CD14-positive monocyte (primary cell): ENCODE data around the gene TP53TG5. TPM values are rescaled to one million over a fixed set of nuclear protein-coding genes. Genes with fewer than 3 reads are reported as not detected.

Experiments
- DNase-seq, 3 donors: peaks; one replicate each; pipeline ENCODE4 v3.0.0-alpha.2; 2011 to 2022
- H2AFZ ChIP-seq: 2 replicates; pipeline ENCODE4 v1.6.0; 2012; ENCODE audit warnings: mild to moderate bottlenecking, low read depth, low read length, inconsistent platforms; ENCODE audit not compliant: insufficient read depth, poor library complexity, severe bottlenecking
- H3K27ac ChIP-seq, 2 donors: 1 replicate in 1 of 2; 2 replicates in 1 of 2; pipeline ENCODE4 v1.5.1; 2012 to 2013; ENCODE audit warnings: low read length in 2 of 2, control low read depth in 1 of 2, inconsistent platforms in 1 of 2, low read depth in 1 of 2, mild to moderate bottlenecking in 1 of 2
- H3K27me3 ChIP-seq, 2 donors: one replicate each; pipeline versions ENCODE4 v1.6.0 to v1.6.1; 2011 to 2013; ENCODE audit warnings: low read length in 2 of 2; ENCODE audit not compliant: control insufficient read depth in 2 of 2, insufficient read depth in 2 of 2
- H3K36me3 ChIP-seq, 2 donors: replicated peaks in 1 of 2; 1 replicate in 1 of 2; 2 replicates in 1 of 2; pipeline versions ENCODE4 v1.5.1 to v1.6.1; 2012 to 2013; ENCODE audit warnings: low read length in 2 of 2, control low read depth in 1 of 2, inconsistent platforms in 1 of 2, mild to moderate bottlenecking in 1 of 2; ENCODE audit not compliant: insufficient read depth in 2 of 2, control insufficient read depth in 1 of 2
- H3K4me1 ChIP-seq, 2 donors: 1 replicate in 1 of 2; 2 replicates in 1 of 2; pipeline versions ENCODE4 v1.5.1 to v1.6.1; 2012 to 2013; ENCODE audit warnings: low read length in 2 of 2, control low read depth in 1 of 2, inconsistent platforms in 1 of 2, mild to moderate bottlenecking in 1 of 2, moderate library complexity in 1 of 2; ENCODE audit not compliant: insufficient read depth in 2 of 2, control insufficient read depth in 1 of 2
- H3K4me2 ChIP-seq: replicated peaks from 2 replicates; pipeline ENCODE3; 2012; ENCODE audit warnings: low read length, moderate library complexity, mild to moderate bottlenecking; ENCODE audit not compliant: poor library complexity, severe bottlenecking; ENCODE audit errors: extremely low read depth
- H3K4me3 ChIP-seq, 3 experiments: fragments of 200-600 bp in 1 of 3; sonication (generic) in 1 of 3; replicated peaks in 1 of 3; 1 replicate in 2 of 3; 2 replicates in 1 of 3; pipeline ENCODE4 v1.5.1; 2011 to 2013; ENCODE audit warnings: low read length in 3 of 3, mild to moderate bottlenecking in 3 of 3, control low read depth in 2 of 3, low read depth in 2 of 3, inconsistent platforms in 1 of 3, moderate library complexity in 1 of 3
- H3K79me2 ChIP-seq: 2 replicates; pipeline ENCODE4 v1.6.0; 2012; ENCODE audit warnings: mild to moderate bottlenecking, control low read depth, inconsistent platforms, low read length, moderate library complexity; ENCODE audit not compliant: insufficient read depth
- H3K9ac ChIP-seq: 2 replicates; pipeline ENCODE4 v1.6.0; 2017; ENCODE audit warnings: low read length, mild to moderate bottlenecking; ENCODE audit not compliant: insufficient read depth, poor library complexity, severe bottlenecking
- H3K9me3 ChIP-seq, 2 donors: replicated peaks in 1 of 2; 1 replicate in 1 of 2; 2 replicates in 1 of 2; pipeline versions ENCODE4 v1.5.1 to v1.6.1; 2012 to 2013; ENCODE audit warnings: low read length in 2 of 2, control low read depth in 1 of 2; ENCODE audit not compliant: control insufficient read depth in 1 of 2, insufficient read depth in 1 of 2
- H4K20me1 ChIP-seq: 2 replicates; pipeline ENCODE4 v1.6.0; 2012; ENCODE audit warnings: mild to moderate bottlenecking, low read length, control low read depth, moderate library complexity; ENCODE audit not compliant: insufficient read depth
- H3K27ac Mint-ChIP-seq, 7 donors: one replicate each; pipeline ENCODE4 v1.8.0; 2020; ENCODE audit warnings: mild to moderate bottlenecking in 7 of 7, mixed read lengths in 7 of 7, moderate library complexity in 6 of 7, inconsistent platforms in 2 of 7
- H3K27me3 Mint-ChIP-seq, 3 donors: one replicate each; pipeline ENCODE4 v1.8.0; 2021 to 2022; ENCODE audit warnings: low read depth in 3 of 3, mild to moderate bottlenecking in 3 of 3, mixed read lengths in 3 of 3, moderate library complexity in 3 of 3, inconsistent platforms in 1 of 3
- H3K36me3 Mint-ChIP-seq, 2 donors: one replicate each; pipeline ENCODE4 v1.8.0; 2020; ENCODE audit warnings: mixed read lengths in 2 of 2, inconsistent platforms in 1 of 2, mild to moderate bottlenecking in 1 of 2
- H3K4me1 Mint-ChIP-seq: one replicate; pipeline ENCODE4 v1.8.0; 2020; ENCODE audit warnings: mild to moderate bottlenecking, mixed read lengths
- H3K4me3 Mint-ChIP-seq, 2 donors: one replicate each; pipeline ENCODE4 v1.8.0; 2020; ENCODE audit warnings: mild to moderate bottlenecking in 2 of 2, mixed read lengths in 2 of 2, moderate library complexity in 1 of 2
- H3K9me3 Mint-ChIP-seq, 7 donors: one replicate each; pipeline ENCODE4 v1.8.0; 2020 to 2022; ENCODE audit warnings: mixed read lengths in 7 of 7, mild to moderate bottlenecking in 6 of 7, moderate library complexity in 6 of 7, inconsistent platforms in 2 of 7
- CTCF ChIP-seq: fragments of 200-600 bp; IDR thresholded peaks from one replicate; pipeline ENCODE4 v1.8.0; 2022; ENCODE audit warnings: antibody characterized with exemption, mild to moderate bottlenecking
- WGBS: methylation state at CpG from one replicate; pipeline ENCODE4 v1.1.5; 2013; ENCODE audit warnings: missing lambda C conversion rate; ENCODE audit not compliant: insufficient coverage; 5-methylcytosine and 5-hydroxymethylcytosine counted together
- intact Hi-C, 2 donors: fragments of 100-400 bp; cut with micrococcal nuclease; formaldehyde crosslinking; loops; one replicate each; pipeline versions ENCODE4 v1.15.0 to v1.15.1; 2023
- polyA plus RNA-seq, 3 donors: library from polyadenylated mRNA; depleted of rRNA in 1 of 3; unstranded in 2 of 3; stranded (reverse) in 1 of 3; fragments of 300-500 nt in 2 of 3; fragments of >200 nt in 1 of 3; fragmentation: Illumina TruSeq in 2 of 3; gene quantifications; 1 replicate in 2 of 3; 2 replicates in 1 of 3; pipeline ENCODE4 v1.2.3, GENCODE V29; 2012 to 2021

Gene TP53TG5
- polyA plus RNA-seq, 3 donors: 0.11 TPM; not detected in 2

GRCh38 chr20:45390931-45391330 lies 12.8 kb upstream of the TP53TG5 start:
- no peak for TF ChIP-seq CTCF
- intact Hi-C loops: no loop called here
- no peak overlapping the region for H3K4me3 ChIP-seq
- H4K20me1 ChIP-seq: no peaks in the 10 kb centered on the region
- no peak overlapping the region for H3K27ac ChIP-seq
- peaks cover 0 to 3% (median 0%) of the 10 kb centered on the region in 7 donors for H3K9me3 Mint-ChIP-seq
- no peak overlapping the region for H3K4me2 ChIP-seq
- H3K9me3 ChIP-seq: no peaks in the 10 kb centered on the region
- no peaks in the 10 kb centered on the region for H3K27me3 ChIP-seq
- peaks cover 0 to 1% of the 10 kb centered on the region in 2 donors for H3K36me3 Mint-ChIP-seq
- no peak overlapping the region for H3K4me3 Mint-ChIP-seq
- H3K4me1 Mint-ChIP-seq: peaks cover 2% of the 10 kb centered on the region
- H2AFZ ChIP-seq: no peak overlapping the region
- DNase-seq: peak in 1 of 3 donors; percentile 20
- H3K79me2 ChIP-seq: no peaks in the 10 kb centered on the region
- WGBS: no CpG with 5 or more reads among the region's 2 CpGs
- H3K4me1 ChIP-seq: no peaks in the 10 kb centered on the region
- no peak overlapping the region for H3K9ac ChIP-seq
- H3K27me3 Mint-ChIP-seq: peaks cover 2 to 10% (median 3%) of the 10 kb centered on the region in 3 donors
- no peak overlapping the region for H3K27ac Mint-ChIP-seq
- H3K36me3 ChIP-seq: no peaks in the 10 kb centered on the region

- Histone ChIP-seq H3K9me3 (no peaks in the 10 kb centered on the region), H3K4me1 (no peaks in the 10 kb centered on the region), H4K20me1 (no peaks in the 10 kb centered on the region), H3K27me3 (no peaks in the 10 kb centered on the region), H3K36me3 (no peaks in the 10 kb centered on the region), H3K79me2 (no peaks in the 10 kb centered on the region), H3K27ac (no peak overlapping the region), H2AFZ (no peak overlapping the region), H3K4me3 (no peak overlapping the region), H3K4me2 (no peak overlapping the region), H3K9ac (no peak overlapping the region)
- Mint-ChIP-seq H3K9me3 (peaks cover 0 to 3% (median 0%) of the 10 kb centered on the region in 7 donors), H3K27me3 (peaks cover 2 to 10% (median 8%) of the 10 kb centered on the region in 3 donors), H3K4me3 (no peak overlapping the region), H3K36me3 (peaks cover 0 to 3% of the 10 kb centered on the region in 2 donors), H3K4me1 (peaks cover 2% of the 10 kb centered on the region), H3K27ac (no peak overlapping the region)
- no peak for DNase-seq
- no CpG with 5 or more reads among the region's 1 CpG for WGBS
- TF ChIP-seq CTCF: no peak
- intact Hi-C loops: no loop called here
Observed at GRCh38 chr20:45387274-45387673, 9.1 kb upstream of the TP53TG5 start.
